ENCODE data around the gene ESPN.
"Not testable (repeated sequence)": the region's sequence is repeated elsewhere in the genome, so short reads cannot be mapped to it uniquely, and the experiment has no call there.

ESPN gene

GRCh38 chr1:6485168-6486101, 60.9 kb downstream of the ESPN start:
- DNase-seq = no peak

GRCh38 chr1:6486433-6487011, 61.9 kb downstream of the ESPN start:
- DNase-seq = peak; percentile 79

GRCh38 chr1:6487804-6488484, 63.4 kb downstream of the ESPN start:
- DNase-seq = no peak

- no peak for DNase-seq
These were observed 64.2 kb downstream of the ESPN start for GRCh38 chr1:6488602-6489382.

- no peak for DNase-seq
These were observed 64.8 kb downstream of the ESPN start for GRCh38 chr1:6489383-6489765.

GRCh38 chr1:6489799-6490180, 65.2 kb downstream of the ESPN start:
- DNase-seq = peak; percentile 71

- peak; percentile 78 for DNase-seq
These were observed 65.9 kb downstream of the ESPN start for GRCh38 chr1:6490181-6491080.

GRCh38 chr1:6491081-6491449, 66.5 kb downstream of the ESPN start:
- DNase-seq = no peak

- DNase-seq = peak; percentile 80
These were observed 66.9 kb downstream of the ESPN start, which contains the start of gene PLEKHG5 for GRCh38 chr1:6491480-6491962. Gene PLEKHG5 (minus strand): TSS chr1:6491667. CDS start chr1:6477571, 14,096 bp downstream.

- no peak for DNase-seq
These were observed 67.4 kb downstream of the ESPN start for GRCh38 chr1:6491966-6492365.

- DNase-seq = not testable (repeated sequence)
These were observed 69.3 kb downstream of the ESPN start for GRCh38 chr1:6493834-6494223.

- DNase-seq = no peak
These were observed 70.1 kb downstream of the ESPN start for GRCh38 chr1:6494627-6495026.

GRCh38 chr1:6495041-6495441, 70.5 kb downstream of the ESPN start:
- no peak for DNase-seq

- no peak for DNase-seq
These were observed 71.2 kb downstream of the ESPN start for GRCh38 chr1:6495540-6496364.

- no peak for DNase-seq
These were observed 71.8 kb downstream of the ESPN start for GRCh38 chr1:6496365-6496721.

GRCh38 chr1:6496890-6497214, 72.3 kb downstream of the ESPN start:
- DNase-seq = no peak

- DNase-seq = peak; percentile 35
These were observed 72.8 kb downstream of the ESPN start for GRCh38 chr1:6497215-6497866.

- DNase-seq = no peak
These were observed 73.4 kb downstream of the ESPN start for GRCh38 chr1:6497867-6498575.

GRCh38 chr1:6498576-6499111, 74.1 kb downstream of the ESPN start:
- DNase-seq = no peak

Data from fibroblast of skin of abdomen (primary cell).